H9 (cell line): ENCODE results near the gene TRIM38. TPM values are rescaled to one million over a fixed set of nuclear protein-coding genes. Genes with fewer than 3 reads are reported as not detected.

Experiments
- DNase-seq: peaks from one replicate; pipeline ENCODE4 v3.0.0-alpha.2; 2017
- H2AFZ ChIP-seq: one replicate; pipeline ENCODE4 v1.6.1; 2013; ENCODE audit warnings: mild to moderate bottlenecking, low read length, control low read depth, moderate library complexity
- H2AK5ac ChIP-seq: 2 replicates; pipeline ENCODE4 v1.6.1; 2013; ENCODE audit warnings: low read length, control low read depth, mixed read lengths; ENCODE audit not compliant: insufficient read length
- H2BK120ac ChIP-seq: one replicate; pipeline ENCODE4 v1.6.1; 2013; ENCODE audit warnings: low read depth, mild to moderate bottlenecking, low read length, control low read depth, inconsistent platforms; ENCODE audit not compliant: poor library complexity, severe bottlenecking
- H2BK12ac ChIP-seq: 2 replicates; pipeline ENCODE4 v1.6.1; 2013; ENCODE audit warnings: low read length, control low read depth, mixed read lengths, low read depth; ENCODE audit not compliant: insufficient read length
- H2BK15ac ChIP-seq: 2 replicates; pipeline ENCODE4 v1.6.1; 2013; ENCODE audit warnings: low read depth, low read length, control low read depth
- H2BK20ac ChIP-seq: one replicate; pipeline ENCODE4 v1.6.1; 2013; ENCODE audit warnings: low read depth, mild to moderate bottlenecking, low read length, control low read depth, inconsistent platforms; ENCODE audit not compliant: poor library complexity, severe bottlenecking
- H2BK5ac ChIP-seq: 2 replicates; pipeline ENCODE4 v1.6.1; 2013; ENCODE audit warnings: low read length, control low read depth, mixed read lengths; ENCODE audit not compliant: insufficient read length
- H3K14ac ChIP-seq: 2 replicates; pipeline ENCODE4 v1.6.1; 2013; ENCODE audit warnings: low read length, control low read depth; ENCODE audit not compliant: insufficient read depth
- H3K18ac ChIP-seq: 2 replicates; pipeline ENCODE4 v1.6.1; 2013; ENCODE audit warnings: low read depth, mild to moderate bottlenecking, mixed read lengths, low read length, control low read depth; ENCODE audit not compliant: insufficient read length
- H3K23ac ChIP-seq: 2 replicates; pipeline ENCODE4 v1.6.1; 2013; ENCODE audit warnings: low read length, control low read depth, mixed read lengths, low read depth; ENCODE audit not compliant: insufficient read length
- H3K23me2 ChIP-seq: 2 replicates; pipeline ENCODE4 v1.6.1; 2013; ENCODE audit warnings: low read depth, mild to moderate bottlenecking, mixed read lengths, low read length, control low read depth; ENCODE audit not compliant: insufficient read length, poor library complexity, severe bottlenecking
- H3K27ac ChIP-seq: 2 replicates; pipeline ENCODE4 v1.5.1; 2013; ENCODE audit warnings: low read length, control low read depth, mixed read lengths, low read depth; ENCODE audit not compliant: insufficient read length
- H3K27me3 ChIP-seq: 2 replicates; pipeline ENCODE4 v1.6.1; 2013; ENCODE audit warnings: low read length, control low read depth, inconsistent platforms; ENCODE audit not compliant: insufficient read depth
- H3K4ac ChIP-seq: 2 replicates; pipeline ENCODE4 v1.6.1; 2013; ENCODE audit warnings: low read depth, mild to moderate bottlenecking, control low read depth, inconsistent platforms, low read length, moderate library complexity
- H3K4me1 ChIP-seq: 2 replicates; pipeline ENCODE4 v1.6.1; 2013; ENCODE audit warnings: low read length, control low read depth, inconsistent platforms; ENCODE audit not compliant: insufficient read depth
- H3K4me2 ChIP-seq: 2 replicates; pipeline ENCODE4 v1.6.1; 2013; ENCODE audit warnings: low read length, control low read depth, mixed read lengths; ENCODE audit not compliant: insufficient read length, insufficient read depth
- H3K56ac ChIP-seq: 2 replicates; pipeline ENCODE4 v1.6.1; 2013; ENCODE audit warnings: low read depth, mild to moderate bottlenecking, mixed read lengths, low read length, control low read depth; ENCODE audit not compliant: insufficient read length
- H3K79me1 ChIP-seq: 2 replicates; pipeline ENCODE4 v1.6.1; 2013; ENCODE audit warnings: low read depth, mild to moderate bottlenecking, moderate library complexity, low read length, control low read depth, inconsistent platforms; ENCODE audit not compliant: insufficient read depth, poor library complexity, severe bottlenecking
- H3K79me2 ChIP-seq: 2 replicates; pipeline ENCODE4 v1.6.1; 2013; ENCODE audit warnings: low read length, control low read depth, inconsistent platforms; ENCODE audit not compliant: insufficient read depth
- H3K9ac ChIP-seq: 2 replicates; pipeline ENCODE4 v1.6.1; 2013; ENCODE audit warnings: low read length, control low read depth, mixed read lengths; ENCODE audit not compliant: insufficient read length; ENCODE audit errors: extremely low read depth
- H3K9me3 ChIP-seq: one replicate; pipeline ENCODE4 v1.6.1; 2013; ENCODE audit warnings: low read depth, low read length, inconsistent platforms; ENCODE audit not compliant: control insufficient read depth
- H3T11ph ChIP-seq: one replicate; pipeline ENCODE4 v1.6.1; 2013; ENCODE audit warnings: mild to moderate bottlenecking, low read length, control low read depth, inconsistent platforms
- H4K20me1 ChIP-seq: one replicate; pipeline ENCODE4 v1.6.1; 2013; ENCODE audit not compliant: control insufficient read depth, insufficient read length, insufficient read depth
- H4K5ac ChIP-seq: 2 replicates; pipeline ENCODE4 v1.6.1; 2013; ENCODE audit warnings: low read depth, mild to moderate bottlenecking, mixed read lengths, low read length, control low read depth; ENCODE audit not compliant: insufficient read length
- H4K8ac ChIP-seq: replicated peaks from 2 replicates; pipeline ENCODE4 v1.6.1; 2013; ENCODE audit warnings: low read length, control low read depth, mixed read lengths, low read depth; ENCODE audit not compliant: insufficient read length
- H4K91ac ChIP-seq: 2 replicates; pipeline ENCODE4 v1.6.1; 2013; ENCODE audit warnings: low read depth, mild to moderate bottlenecking, moderate library complexity, mixed read lengths, low read length, control low read depth; ENCODE audit not compliant: insufficient read length
- H3K27ac Mint-ChIP-seq, 3 experiments: 2 replicates in 2 of 3; 3 replicates in 1 of 3; pipeline ENCODE4 v1.8.0; 2020 to 2021; ENCODE audit warnings: mixed read lengths in 3 of 3, mild to moderate bottlenecking in 1 of 3, moderate library complexity in 1 of 3
- H3K27me3 Mint-ChIP-seq: 2 replicates; pipeline ENCODE4 v1.8.0; 2021; ENCODE audit warnings: low read depth, mild to moderate bottlenecking, moderate library complexity, mixed read lengths
- H3K36me3 Mint-ChIP-seq, 3 experiments: 2 replicates in 2 of 3; 3 replicates in 1 of 3; pipeline ENCODE4 v1.8.0; 2020 to 2021; ENCODE audit warnings: low read depth in 3 of 3, mixed read lengths in 3 of 3; ENCODE audit not compliant: insufficient read depth in 1 of 3
- H3K4me1 Mint-ChIP-seq, 2 experiments: 2 replicates each; pipeline ENCODE4 v1.8.0; 2020; ENCODE audit warnings: mixed read lengths in 2 of 2
- H3K4me3 Mint-ChIP-seq, 2 experiments: 2 replicates in 1 of 2; 3 replicates in 1 of 2; pipeline ENCODE4 v1.8.0; 2020 to 2021; ENCODE audit warnings: mild to moderate bottlenecking in 2 of 2, mixed read lengths in 2 of 2, moderate library complexity in 1 of 2
- H3K9me3 Mint-ChIP-seq, 2 experiments: 2 replicates in 1 of 2; 3 replicates in 1 of 2; pipeline ENCODE4 v1.8.0; 2020; ENCODE audit warnings: mild to moderate bottlenecking in 2 of 2, mixed read lengths in 2 of 2, moderate library complexity in 1 of 2
- WGBS: extraction: QIAGEN DNeasy Blood & Tissue Kit; methylation state at CpG from one replicate; pipeline ENCODE4 v1.1.7; 2013; ENCODE audit warnings: missing lambda C conversion rate, low lambda C conversion rate, mixed read lengths; ENCODE audit not compliant: insufficient read length; ENCODE audit errors: extremely low coverage; 5-methylcytosine and 5-hydroxymethylcytosine counted together
- total RNA-seq: library from RNA; stranded (reverse); gene quantifications from 2 replicates; pipeline ENCODE4 v1.2.1, GENCODE V29; 2021
- TF ChIP-seq, protein P1 (sequence below): fragments of 200-600 bp; sonication (generic); conservative IDR thresholded peaks from 3 replicates; pipeline ENCODE4 v1.8.0; 2021; ENCODE audit warnings: antibody characterized with exemption, mild to moderate bottlenecking

The TRIM38 gene
- total RNA-seq, 1 experiment from 2014 or later: 0.61 TPM

DNA sequence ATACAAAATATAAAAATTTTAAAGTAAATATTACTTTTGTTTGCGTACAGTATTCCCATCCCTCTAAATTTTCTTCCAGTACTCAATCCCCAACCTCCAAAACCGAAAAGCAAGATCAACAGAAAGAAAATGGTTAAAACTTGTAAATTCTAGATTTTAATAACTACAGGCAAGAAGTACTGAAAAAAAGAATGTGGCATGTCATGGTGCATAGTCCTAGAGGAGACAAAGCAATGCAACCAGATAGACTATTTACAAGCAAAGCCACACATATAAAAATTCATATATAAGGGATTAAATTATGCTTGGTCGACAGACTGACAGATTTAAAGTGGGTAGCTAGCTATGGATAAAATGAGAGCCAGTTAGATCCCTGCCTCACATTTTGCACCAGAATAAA lies 68.1 kb downstream of the TRIM38 start:
- no peaks in the 10 kb centered on the region for H3K79me1 ChIP-seq
- H3K9me3 ChIP-seq: no peaks in the 10 kb centered on the region
- no peak overlapping the region for H3T11ph ChIP-seq
- H3K9ac ChIP-seq: peak overlapping the region; percentile 41
- peak overlapping the region; percentile 94 for H3K4me2 ChIP-seq
- no peak overlapping the region for H3K23ac ChIP-seq
- Mint-ChIP-seq H3K27ac (peak overlapping the region in 2 of 3 experiments; percentile 30 to 99; a peak in 3 of 7 replicates), H3K4me1 (peaks cover 56 to 65% of the 10 kb centered on the region in 2 experiments), H3K36me3 (no peaks in the 10 kb centered on the region), H3K27me3 (no peaks in the 10 kb centered on the region; the same call in 1 of the 2 replicates), H3K4me3 (peak overlapping the region; percentile 85 to 95), H3K9me3 (no peaks in the 10 kb centered on the region; a peak in 1 of 5 replicates)
- H4K5ac ChIP-seq: no peak overlapping the region
- no peak overlapping the region for H3K14ac ChIP-seq
- no peak overlapping the region for H3K4ac ChIP-seq
- no peak overlapping the region for H2BK15ac ChIP-seq
- H4K8ac ChIP-seq: no peak overlapping the region
- no peak overlapping the region for H2BK12ac ChIP-seq
- peak overlapping the region; percentile 97 for H3K27ac ChIP-seq
- no peak overlapping the region for H2AFZ ChIP-seq
- no peak overlapping the region for H3K18ac ChIP-seq
- no peak overlapping the region for H4K91ac ChIP-seq
- no peak for DNase-seq
- H3K56ac ChIP-seq: no peak overlapping the region
- H3K79me2 ChIP-seq: no peaks in the 10 kb centered on the region
- H3K27me3 ChIP-seq: no peaks in the 10 kb centered on the region
- no CpG with 5 or more reads among the region's 3 CpGs for WGBS
- no peaks in the 10 kb centered on the region; the same call in 1 of the 2 replicates for H3K4me1 ChIP-seq
- no peaks in the 10 kb centered on the region for H4K20me1 ChIP-seq
- peaks cover 24% of the 10 kb centered on the region for H3K23me2 ChIP-seq
- no peak overlapping the region for H2BK120ac ChIP-seq
- H2BK5ac ChIP-seq: no peak overlapping the region
- H2AK5ac ChIP-seq: no peak overlapping the region
- TF ChIP-seq, protein P1, sequence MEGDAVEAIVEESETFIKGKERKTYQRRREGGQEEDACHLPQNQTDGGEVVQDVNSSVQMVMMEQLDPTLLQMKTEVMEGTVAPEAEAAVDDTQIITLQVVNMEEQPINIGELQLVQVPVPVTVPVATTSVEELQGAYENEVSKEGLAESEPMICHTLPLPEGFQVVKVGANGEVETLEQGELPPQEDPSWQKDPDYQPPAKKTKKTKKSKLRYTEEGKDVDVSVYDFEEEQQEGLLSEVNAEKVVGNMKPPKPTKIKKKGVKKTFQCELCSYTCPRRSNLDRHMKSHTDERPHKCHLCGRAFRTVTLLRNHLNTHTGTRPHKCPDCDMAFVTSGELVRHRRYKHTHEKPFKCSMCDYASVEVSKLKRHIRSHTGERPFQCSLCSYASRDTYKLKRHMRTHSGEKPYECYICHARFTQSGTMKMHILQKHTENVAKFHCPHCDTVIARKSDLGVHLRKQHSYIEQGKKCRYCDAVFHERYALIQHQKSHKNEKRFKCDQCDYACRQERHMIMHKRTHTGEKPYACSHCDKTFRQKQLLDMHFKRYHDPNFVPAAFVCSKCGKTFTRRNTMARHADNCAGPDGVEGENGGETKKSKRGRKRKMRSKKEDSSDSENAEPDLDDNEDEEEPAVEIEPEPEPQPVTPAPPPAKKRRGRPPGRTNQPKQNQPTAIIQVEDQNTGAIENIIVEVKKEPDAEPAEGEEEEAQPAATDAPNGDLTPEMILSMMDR: no peak
- H2BK20ac ChIP-seq: no peak overlapping the region
